ENCODE data around the gene HERC3. TPM values are rescaled to one million over a fixed set of nuclear protein-coding genes. Genes with fewer than 3 reads are reported as not detected.

The HERC3 gene
- total and polyA plus RNA-seq, 2 of the 13 experiments (the other 11 are each of a cell fraction or from before 2014, with no cell fraction given), result 3.8 to 6.2 TPM

GRCh38 chr4:88591787-88592599, at the start of gene HERC3 (continued):
- TF ChIP-seq ZNF317 (CRISPR knock-in tag; IDR thresholded peaks at IDR 0.05), result no peak
- TF ChIP-seq CTCF (CRISPR knock-in tag; IDR thresholded peaks at IDR 0.05), result no peak; the same call in 1 of the 2 replicates
- no peak for TF ChIP-seq RCOR2 (CRISPR knock-in tag; IDR thresholded peaks at IDR 0.05)
- peak; percentile 83 for TF ChIP-seq POGK (CRISPR knock-in tag; conservative IDR thresholded peaks at IDR 0.05)
- no peak for TF ChIP-seq RBAK (CRISPR knock-in tag; IDR thresholded peaks at IDR 0.05)
- no peak for TF ChIP-seq HIC2 (CRISPR knock-in tag; IDR thresholded peaks at IDR 0.05; ENCODE audit: low read depth)
- TF ChIP-seq CSRNP1 (CRISPR knock-in tag; IDR thresholded peaks at IDR 0.05), result no peak
- no peak for TF ChIP-seq NBN (conservative IDR thresholded peaks at IDR 0.05)
- TF ChIP-seq PAXIP1 (CRISPR knock-in tag; conservative IDR thresholded peaks at IDR 0.05), result 0 out of 2 replicates have a peak, but pooled peaks have one; percentile 22
- TF ChIP-seq HDAC6 (IDR thresholded peaks at IDR 0.05; ENCODE audit: low read depth, low read length), result no peak
- no peak for TF ChIP-seq ZNF672 (CRISPR knock-in tag; IDR thresholded peaks at IDR 0.05)
- TF ChIP-seq SKI (IDR thresholded peaks at IDR 0.05; ENCODE audit: partially characterized antibody), result no peak
- no peak for TF ChIP-seq FOSL1 (CRISPR knock-in tag; IDR thresholded peaks at IDR 0.05; ENCODE audit: borderline replicate concordance)
- peak; percentile 87 for TF ChIP-seq TFDP1 (CRISPR knock-in tag; IDR thresholded peaks at IDR 0.05; ENCODE audit: borderline replicate concordance)
- no peak for TF ChIP-seq CENPBD1 (CRISPR knock-in tag; IDR thresholded peaks at IDR 0.05; ENCODE audit: borderline replicate concordance, low read depth)
- no peak for TF ChIP-seq MIER3 (CRISPR knock-in tag; IDR thresholded peaks at IDR 0.05; ENCODE audit: borderline replicate concordance)
